Mesodermal cell (in vitro differentiated cells): Measurements from ENCODE around the gene RALBP1.
"Not testable (repeated sequence)": the region's sequence is repeated elsewhere in the genome, so short reads cannot be mapped to it uniquely, and the experiment has no call there.

Experiments
- H3K27ac ChIP-seq: 2 replicates; pipeline ENCODE4 v1.7.0; 2013; ENCODE audit warnings: mild to moderate bottlenecking, low read depth, low read length, moderate library complexity; ENCODE audit not compliant: severe bottlenecking
- H3K36me3 ChIP-seq: 2 replicates; pipeline ENCODE4 v1.7.1; 2013; ENCODE audit warnings: mild to moderate bottlenecking, low read length, moderate library complexity; ENCODE audit not compliant: control insufficient read depth, insufficient read depth
- H3K4me1 ChIP-seq: one replicate; pipeline ENCODE4 v1.7.1; 2013; ENCODE audit warnings: mild to moderate bottlenecking, low read length; ENCODE audit not compliant: insufficient read depth, control insufficient read depth, poor library complexity, severe bottlenecking
- H3K4me3 ChIP-seq: 2 replicates; pipeline ENCODE4 v1.7.0; 2013; ENCODE audit warnings: low read length, control low read depth, mild to moderate bottlenecking; ENCODE audit not compliant: insufficient read depth, poor library complexity, severe bottlenecking; ENCODE audit errors: extremely low read depth
- H3K9me3 ChIP-seq: 2 replicates; pipeline ENCODE4 v1.7.1; 2013; ENCODE audit warnings: mild to moderate bottlenecking, low read length, moderate library complexity; ENCODE audit not compliant: control insufficient read depth
- WGBS, 2 experiments: methylation state at CpG; one replicate each; pipeline ENCODE4 v1.1.5; 2013; ENCODE audit warnings: missing lambda C conversion rate in 2 of 2; ENCODE audit not compliant: insufficient coverage in 2 of 2; 5-methylcytosine and 5-hydroxymethylcytosine counted together

Gene RALBP1

DNA sequence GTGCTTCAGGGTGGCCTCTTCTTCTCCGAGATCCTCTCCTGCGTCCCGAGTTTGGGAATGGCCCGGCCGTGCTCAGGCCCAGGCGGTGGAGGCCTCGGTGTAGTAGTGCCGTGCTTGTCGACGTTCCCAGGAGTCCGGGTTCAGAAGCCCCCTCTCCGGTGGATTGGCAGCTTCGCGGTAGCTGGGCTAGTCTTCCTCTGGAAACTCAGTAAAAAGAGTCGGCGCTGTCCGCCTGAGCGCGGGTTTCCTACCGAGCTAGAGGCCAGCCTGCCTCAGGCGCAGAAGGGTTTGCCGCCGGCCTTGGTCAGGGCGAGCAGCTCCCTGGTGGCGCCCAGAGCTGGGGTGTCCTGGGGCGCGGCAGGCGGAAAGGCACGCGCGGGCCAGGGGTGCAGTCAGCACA is 3.2 kb downstream of the RALBP1 start:
- peaks cover 37% of the 10 kb centered on the region for H3K36me3 ChIP-seq
- no peak overlapping the region for H3K4me3 ChIP-seq
- no peaks in the 10 kb centered on the region for H3K4me1 ChIP-seq
- no peak overlapping the region for H3K27ac ChIP-seq
- H3K9me3 ChIP-seq = no peaks in the 10 kb centered on the region
- 92 to 95% methylated on average over 30 to 31 of the region's 31 CpGs for WGBS, 2 experiments

DNA sequence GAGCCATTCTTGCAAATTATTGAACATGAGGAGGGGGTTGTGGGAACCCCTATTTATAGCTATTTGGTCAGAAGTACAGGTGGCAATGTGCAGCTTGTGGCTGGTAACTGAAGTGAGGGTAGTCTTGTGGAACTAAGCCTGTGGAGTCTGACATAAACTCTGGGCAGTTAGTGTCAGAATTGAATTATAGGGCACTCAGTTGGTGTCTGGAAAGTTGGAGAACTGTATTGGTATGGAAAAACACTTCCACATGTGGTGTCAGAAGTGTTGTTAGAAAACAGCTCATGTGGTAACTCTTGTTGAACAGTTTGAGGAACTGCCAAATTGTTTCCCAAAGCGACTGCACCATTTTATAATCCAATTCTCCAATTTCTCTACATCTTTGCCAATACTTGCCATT is 7.5 kb downstream of the RALBP1 start:
- Histone ChIP-seq H3K4me3 (no peak overlapping the region), H3K27ac (no peak overlapping the region), H3K36me3 (peaks cover 40% of the 10 kb centered on the region), H3K9me3 (no peaks in the 10 kb centered on the region), H3K4me1 (no peaks in the 10 kb centered on the region)
- WGBS, 2 experiments = no CpG with 5 or more reads among the region's 1 CpG

DNA sequence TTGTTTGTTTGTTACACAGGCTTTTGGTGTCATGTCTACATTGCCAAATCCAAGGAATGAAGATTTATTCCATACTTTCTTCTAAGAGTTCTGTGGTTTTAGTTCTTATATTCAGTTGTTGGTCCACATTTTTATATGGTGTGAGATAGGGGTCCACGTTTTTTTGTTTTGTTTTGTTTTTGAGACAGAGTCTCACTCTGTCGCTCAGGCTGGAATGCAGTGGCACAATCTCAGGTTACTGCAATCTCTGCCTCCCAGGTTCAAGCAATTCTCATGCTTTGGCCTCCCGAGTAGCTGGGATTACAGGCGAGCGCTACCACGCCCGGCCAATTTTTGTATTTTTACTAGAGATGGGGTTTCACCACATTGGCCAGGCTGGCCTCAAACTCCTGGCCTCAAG is 8.2 kb downstream of the RALBP1 start:
- no peaks in the 10 kb centered on the region for H3K4me1 ChIP-seq
- peaks cover 33% of the 10 kb centered on the region for H3K36me3 ChIP-seq
- no peaks in the 10 kb centered on the region for H3K9me3 ChIP-seq
- H3K4me3 ChIP-seq = no peak overlapping the region
- 93% methylated on average over 7 of the region's 7 CpGs; no CpG with 5 or more reads in 1 of the 2 experiments for WGBS, 2 experiments
- H3K27ac ChIP-seq = no peak overlapping the region

DNA sequence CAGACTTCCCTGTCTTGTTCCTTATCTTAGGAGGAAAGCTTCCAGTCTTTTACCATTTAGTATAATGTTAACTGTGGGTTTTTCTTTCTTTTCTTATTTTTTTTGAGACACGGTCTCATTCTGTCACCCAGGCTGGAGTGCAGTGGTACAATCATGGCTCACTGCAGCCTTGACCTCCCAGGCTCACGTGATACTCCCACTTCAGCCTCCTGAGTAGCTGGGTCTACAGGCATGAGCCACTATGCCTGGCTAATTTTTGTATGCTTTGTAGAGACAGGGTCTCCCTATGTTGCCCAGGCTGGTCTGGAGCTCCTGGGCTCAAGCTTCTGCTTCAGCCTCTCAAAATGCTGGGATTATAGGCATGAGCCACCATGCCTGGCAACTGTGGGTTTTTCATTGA is 9.5 kb downstream of the RALBP1 start:
- not testable (repeated sequence) for H3K9me3 ChIP-seq, H3K27ac ChIP-seq, H3K4me1 ChIP-seq, H3K4me3 ChIP-seq
- H3K36me3 ChIP-seq = peaks cover 21% of the 10 kb centered on the region
- WGBS, 2 experiments = 78% methylated on average over 1 of the region's 2 CpGs; no CpG with 5 or more reads in 1 of the 2 experiments

DNA sequence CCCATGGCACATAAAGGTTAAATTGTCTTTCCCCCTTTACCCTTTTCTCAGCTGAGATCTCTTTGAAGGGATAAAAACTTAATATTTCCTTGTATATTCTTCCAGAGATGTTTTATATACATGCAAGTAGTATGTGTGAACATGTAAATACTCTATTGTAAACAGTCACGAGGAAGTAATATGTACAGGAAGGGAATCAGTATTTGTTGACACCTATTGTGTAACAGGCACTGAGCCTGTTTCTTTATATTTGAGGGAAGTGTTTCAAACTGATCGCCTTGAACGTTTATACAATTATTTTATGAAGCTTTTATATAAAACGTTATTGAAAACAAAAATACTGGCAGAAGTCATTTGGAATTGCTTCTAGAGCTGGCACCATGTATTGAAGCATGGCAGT is 13.2 kb downstream of the RALBP1 start:
- WGBS, 2 experiments = 94 to 100% methylated on average over 1 to 2 of the region's 4 CpGs

DNA sequence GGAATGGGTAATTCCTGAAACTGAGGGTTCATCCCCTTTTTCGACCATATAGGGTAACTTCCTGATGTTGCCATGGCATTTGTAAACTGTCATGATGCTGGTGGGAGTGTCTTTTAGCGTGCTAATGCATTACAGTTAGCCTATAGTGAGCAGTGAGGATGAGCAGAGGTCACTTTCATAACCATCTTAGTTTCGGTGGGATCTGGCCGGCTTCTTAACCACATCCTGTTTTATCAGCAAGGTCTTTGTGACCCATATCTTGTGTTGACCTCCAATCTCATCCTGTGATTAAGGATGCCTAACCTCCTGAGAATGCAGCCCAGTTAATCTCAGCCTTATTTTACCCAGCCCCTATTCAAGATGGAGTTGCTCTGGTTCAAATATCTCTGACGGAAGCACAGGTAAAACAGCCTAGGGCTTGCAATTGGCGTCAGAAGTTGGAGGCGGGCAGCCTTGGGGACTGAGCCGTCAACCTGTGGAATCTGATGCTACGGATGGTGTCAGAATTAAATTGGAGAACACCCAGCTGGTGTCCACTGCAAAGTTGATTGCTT is 19.5 kb downstream of the RALBP1 start:
- H3K4me3 ChIP-seq = no peak overlapping the region
- H3K36me3 ChIP-seq = peaks cover 32% of the 10 kb centered on the region
- WGBS, 2 experiments = 80 to 91% methylated on average over 6 to 8 of the region's 9 CpGs
- no peaks in the 10 kb centered on the region for H3K4me1 ChIP-seq
- H3K9me3 ChIP-seq = peaks cover 8% of the 10 kb centered on the region
- H3K27ac ChIP-seq = no peak overlapping the region

More for the DNA sequence above, 13.2 kb downstream of the RALBP1 start:
- peaks cover 7% of the 10 kb centered on the region for H3K36me3 ChIP-seq
- H3K4me1 ChIP-seq = no peaks in the 10 kb centered on the region
- H3K27ac ChIP-seq = no peak overlapping the region
- H3K9me3 ChIP-seq = peaks cover 8% of the 10 kb centered on the region
- no peak overlapping the region for H3K4me3 ChIP-seq

DNA sequence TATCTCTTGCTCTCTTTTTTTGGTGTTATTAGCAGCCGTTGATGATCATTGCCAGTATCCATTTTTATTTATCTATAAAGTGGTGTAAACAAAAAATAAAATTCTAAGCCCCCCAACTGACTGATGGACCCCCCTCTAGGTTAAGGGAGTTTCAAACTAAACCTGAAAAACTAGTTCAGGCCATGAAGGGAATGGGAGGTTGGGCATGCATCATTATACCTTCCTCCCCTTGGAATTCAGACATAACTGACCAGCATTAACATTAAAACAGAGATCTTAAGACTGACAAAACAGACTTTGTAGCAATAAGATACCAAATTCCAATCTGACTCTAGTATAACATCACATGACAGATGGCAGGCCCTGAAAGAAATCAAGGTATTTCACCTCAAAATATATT is 20.2 kb downstream of the RALBP1 start:
- no CpG with 5 or more reads among the region's 1 CpG for WGBS, 2 experiments
- Histone ChIP-seq H3K27ac (no peak overlapping the region), H3K4me3 (no peak overlapping the region), H3K9me3 (peaks cover 8% of the 10 kb centered on the region), H3K4me1 (no peaks in the 10 kb centered on the region), H3K36me3 (peaks cover 33% of the 10 kb centered on the region)

DNA sequence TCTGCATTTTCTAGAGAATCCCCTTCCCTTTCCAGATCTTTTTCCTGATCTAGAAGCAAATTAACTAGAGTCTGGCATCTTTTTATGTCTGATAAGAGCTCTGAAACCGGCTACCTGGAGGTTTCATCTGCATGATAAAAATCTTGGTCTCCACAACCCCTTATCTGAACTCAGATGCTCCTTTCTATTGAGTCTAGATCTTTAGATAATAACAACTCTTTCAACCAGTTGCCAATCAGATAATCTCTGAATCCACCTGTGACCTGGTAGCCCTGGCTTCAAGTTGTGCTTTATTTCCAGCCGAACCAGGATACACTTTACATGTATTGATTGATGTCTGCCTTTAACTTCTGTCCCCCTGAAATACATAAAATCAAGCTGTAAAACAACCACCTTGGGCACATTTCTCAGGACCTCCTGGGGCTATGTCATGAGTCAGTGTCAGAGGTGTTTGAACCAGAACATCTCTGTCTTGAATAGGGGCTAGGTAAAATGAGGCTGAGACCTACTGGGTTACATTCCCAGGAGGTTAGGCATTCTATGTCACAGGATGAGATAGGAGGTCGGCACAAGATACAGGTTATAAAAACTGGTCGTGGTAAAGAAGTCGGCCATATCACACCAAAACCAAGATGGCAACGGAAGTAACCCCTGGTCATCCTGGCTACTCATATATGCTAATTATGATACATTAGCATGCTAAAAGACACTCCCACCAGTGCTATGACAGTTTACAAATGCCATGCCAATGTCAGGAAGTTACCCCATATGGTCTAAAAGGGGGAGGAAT is 20.8 kb downstream of the RALBP1 start:
- Histone ChIP-seq H3K27ac (no peak overlapping the region), H3K36me3 (peaks cover 37% of the 10 kb centered on the region), H3K4me1 (no peaks in the 10 kb centered on the region), H3K4me3 (no peak overlapping the region), H3K9me3 (peaks cover 13% of the 10 kb centered on the region)
- 85 to 94% methylated on average over 2 to 3 of the region's 6 CpGs for WGBS, 2 experiments

DNA sequence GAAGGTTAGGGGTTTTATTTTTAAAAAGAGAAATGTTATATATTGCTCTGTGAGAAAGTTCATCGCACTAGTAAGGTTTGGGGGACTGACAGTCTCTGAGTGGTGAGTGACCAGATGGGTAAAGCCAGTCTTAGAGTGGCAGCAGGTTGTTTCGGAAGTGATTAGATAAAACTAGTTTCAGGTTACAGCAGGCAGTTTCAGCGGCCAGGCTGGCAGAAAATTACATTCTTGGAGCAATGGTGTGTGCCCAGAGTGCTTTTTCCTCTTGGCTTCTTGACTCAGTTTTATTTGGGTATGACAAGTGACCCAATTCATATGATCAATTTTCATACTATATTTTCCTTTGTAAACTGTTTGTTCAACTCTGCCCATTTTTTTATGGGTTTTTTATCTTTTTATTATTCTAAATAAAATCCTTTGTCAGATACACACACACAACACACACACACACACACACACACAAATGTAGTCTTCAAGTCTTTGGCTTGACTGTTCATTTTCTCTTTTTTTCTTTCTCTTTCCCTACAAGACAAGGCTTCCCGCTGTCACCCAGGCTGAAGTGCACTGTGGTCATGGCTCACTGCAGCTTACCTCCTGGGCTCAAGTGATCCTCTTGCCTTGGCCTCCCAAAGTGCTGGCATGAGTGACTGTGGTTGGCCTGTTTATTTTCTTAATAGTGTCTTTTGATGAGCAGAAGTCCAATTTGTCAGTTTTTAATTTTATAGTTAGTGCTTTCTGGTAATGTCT is 30.9 kb downstream of the RALBP1 start:
- peaks cover 15% of the 10 kb centered on the region for H3K9me3 ChIP-seq
- H3K27ac ChIP-seq = no peak overlapping the region
- WGBS, 2 experiments = 81 to 100% methylated on average over 1 to 3 of the region's 4 CpGs
- no peaks in the 10 kb centered on the region for H3K4me1 ChIP-seq
- no peak overlapping the region for H3K4me3 ChIP-seq
- H3K36me3 ChIP-seq = peaks cover 14% of the 10 kb centered on the region

DNA sequence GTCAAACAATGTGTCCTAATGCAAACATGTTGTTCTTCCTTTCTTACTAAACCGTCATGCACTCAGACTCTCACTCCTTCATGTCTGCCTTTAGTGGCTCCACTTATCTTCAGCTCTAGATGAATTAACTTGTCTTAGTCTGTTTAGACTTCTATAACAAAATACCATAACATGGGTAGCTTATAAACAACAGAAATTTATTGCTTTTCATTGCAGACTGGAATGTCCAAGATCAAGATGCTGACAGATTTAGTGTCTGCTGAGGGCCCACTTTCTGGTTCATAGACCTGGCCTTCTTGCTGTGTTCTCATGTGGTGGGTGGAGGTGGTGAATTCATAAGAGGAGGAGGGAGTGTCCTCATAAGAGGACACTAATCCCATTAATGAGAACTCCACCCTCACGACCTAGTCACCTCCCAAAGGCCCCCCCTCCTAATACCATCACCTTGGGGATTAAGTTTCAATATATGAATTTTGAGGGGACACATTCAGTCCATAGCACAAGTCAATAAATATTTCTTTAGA is 32.3 kb downstream of the RALBP1 start:
- no peak overlapping the region for H3K27ac ChIP-seq
- no peak overlapping the region for H3K4me3 ChIP-seq
- no peaks in the 10 kb centered on the region for H3K4me1 ChIP-seq
- H3K36me3 ChIP-seq = peaks cover 5% of the 10 kb centered on the region
- 71 to 88% methylated on average over 1 of the region's 2 CpGs for WGBS, 2 experiments
- H3K9me3 ChIP-seq = peaks cover 6% of the 10 kb centered on the region
